NCI-H187 (cell line): ENCODE measurements around the gene MCAT.

Experiments used
- DNase-seq, 2 experiments: peaks; one replicate each; lab custom pipeline; 2025; lab: John Stamatoyannopoulos, UW

Gene MCAT

DNA sequence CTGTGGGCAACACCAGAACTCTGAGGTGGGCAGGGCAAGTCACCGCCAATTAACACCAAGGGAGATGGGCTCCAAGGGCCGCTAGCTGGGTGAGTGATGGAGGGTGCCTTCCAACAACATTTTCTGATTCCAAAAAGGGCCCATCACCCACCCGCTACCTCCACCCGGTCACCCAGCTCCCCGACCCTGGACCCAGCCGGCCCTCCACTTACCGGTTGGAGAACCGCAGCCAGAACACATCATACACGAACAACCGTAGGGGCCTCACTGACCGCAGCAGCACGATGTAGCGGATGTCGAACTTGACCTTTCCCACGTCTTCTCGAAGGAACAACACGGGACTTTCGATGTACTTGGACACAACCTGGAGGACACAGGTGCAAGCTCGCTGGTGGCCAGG lies 29.0 kb upstream of the MCAT start:
- no peak for DNase-seq

DNA sequence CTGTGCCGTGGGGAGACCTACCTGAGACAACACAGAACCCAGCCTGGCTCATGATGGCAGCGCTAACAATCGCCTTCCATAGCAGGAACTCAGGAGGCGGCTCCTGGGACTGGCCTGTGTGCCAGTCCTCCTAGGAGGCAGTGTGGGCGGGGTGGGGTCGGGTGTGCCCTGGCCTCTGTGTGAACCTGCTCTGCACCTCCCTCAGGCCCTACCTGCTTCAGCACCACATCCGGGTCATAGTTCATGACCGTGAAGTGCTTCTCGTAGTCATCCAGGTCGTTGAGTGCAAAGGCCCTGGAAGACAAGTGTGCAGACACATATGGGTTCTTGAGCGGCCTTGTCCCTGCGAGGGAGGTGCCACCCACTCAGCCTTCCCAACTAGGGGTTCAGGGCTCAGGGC lies 28.4 kb upstream of the MCAT start:
- no peak for DNase-seq

DNA sequence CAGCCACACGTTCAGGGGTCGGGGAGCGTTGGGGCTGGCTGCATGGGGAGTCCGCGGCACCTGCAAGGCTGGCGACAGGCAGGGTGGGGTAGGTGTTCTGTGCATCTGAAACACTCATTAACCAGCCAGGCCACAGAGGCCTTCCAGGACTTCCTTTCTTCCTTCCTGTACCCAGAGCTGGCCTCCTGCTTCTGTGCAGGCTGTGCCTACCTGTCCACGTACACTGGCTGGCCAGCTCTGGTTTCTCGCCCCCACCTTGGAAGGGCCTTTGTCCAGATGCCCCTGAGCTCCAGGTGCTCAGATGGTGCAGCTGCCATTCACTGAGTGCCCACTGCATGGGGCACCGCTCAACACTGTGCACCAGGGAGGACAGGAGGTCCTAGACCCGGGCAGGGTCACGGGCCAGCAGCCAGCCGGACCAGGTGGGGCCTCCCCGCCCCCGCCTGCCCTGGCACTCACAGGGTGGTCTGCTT lies 27.9 kb upstream of the MCAT start:
- DNase-seq = no peak

DNA sequence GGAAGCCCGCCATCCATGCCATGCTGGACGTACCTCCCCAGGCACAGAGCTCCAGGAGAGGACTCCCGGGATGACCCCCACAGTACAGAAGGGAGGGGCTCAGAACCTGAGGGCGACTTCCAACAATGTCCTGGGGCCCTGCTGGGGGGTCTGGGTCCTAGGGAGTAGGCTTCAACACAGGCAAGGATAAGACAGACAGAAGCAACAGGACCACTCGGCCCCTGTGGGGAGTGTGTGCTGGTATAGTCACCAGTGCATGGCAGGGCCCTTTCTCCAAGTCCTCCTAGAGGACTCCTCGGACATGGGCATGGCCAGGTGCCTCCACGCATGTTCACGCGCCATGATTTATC lies 26.9 kb upstream of the MCAT start:
- no peak for DNase-seq

DNA sequence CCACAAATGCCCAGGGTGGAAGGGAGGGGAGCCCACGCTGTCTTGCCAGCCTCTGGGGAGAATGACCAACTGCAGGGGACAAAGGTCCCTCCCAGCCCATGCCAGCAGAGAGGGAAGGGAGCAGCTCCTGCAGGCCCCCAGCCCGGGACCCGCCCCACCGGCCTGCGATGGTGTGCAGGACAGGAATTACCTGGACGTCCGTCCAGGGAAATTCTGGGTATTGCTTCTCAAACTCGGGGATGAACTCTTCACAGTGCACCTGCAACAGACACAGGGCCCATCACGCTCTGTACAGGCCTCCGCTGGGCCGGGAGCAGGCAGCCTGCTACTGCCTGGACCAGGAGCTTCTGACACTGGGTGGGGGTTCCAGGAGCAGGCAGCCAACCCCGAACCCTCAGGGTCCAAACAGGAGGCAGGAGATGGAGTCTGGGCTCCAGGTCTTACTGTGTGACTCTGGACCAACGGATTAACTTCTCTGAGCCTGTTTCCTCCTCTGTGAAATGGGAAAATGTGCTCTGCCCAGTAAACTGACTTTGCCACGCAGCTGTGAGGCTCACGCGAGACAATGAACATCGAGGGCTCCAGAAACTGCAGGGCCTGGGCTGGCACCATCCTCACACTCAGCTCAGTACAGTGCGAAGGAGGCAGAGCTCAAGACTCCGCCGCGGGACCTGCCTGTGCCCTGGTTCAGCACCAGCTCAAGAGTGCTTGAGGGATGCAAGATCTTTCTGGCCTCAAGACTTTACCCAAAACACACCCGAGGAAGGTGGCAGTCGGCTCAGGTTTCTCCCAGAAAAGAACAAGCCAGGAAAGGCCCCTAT lies 26.3 kb upstream of the MCAT start:
- DNase-seq = no peak

DNA sequence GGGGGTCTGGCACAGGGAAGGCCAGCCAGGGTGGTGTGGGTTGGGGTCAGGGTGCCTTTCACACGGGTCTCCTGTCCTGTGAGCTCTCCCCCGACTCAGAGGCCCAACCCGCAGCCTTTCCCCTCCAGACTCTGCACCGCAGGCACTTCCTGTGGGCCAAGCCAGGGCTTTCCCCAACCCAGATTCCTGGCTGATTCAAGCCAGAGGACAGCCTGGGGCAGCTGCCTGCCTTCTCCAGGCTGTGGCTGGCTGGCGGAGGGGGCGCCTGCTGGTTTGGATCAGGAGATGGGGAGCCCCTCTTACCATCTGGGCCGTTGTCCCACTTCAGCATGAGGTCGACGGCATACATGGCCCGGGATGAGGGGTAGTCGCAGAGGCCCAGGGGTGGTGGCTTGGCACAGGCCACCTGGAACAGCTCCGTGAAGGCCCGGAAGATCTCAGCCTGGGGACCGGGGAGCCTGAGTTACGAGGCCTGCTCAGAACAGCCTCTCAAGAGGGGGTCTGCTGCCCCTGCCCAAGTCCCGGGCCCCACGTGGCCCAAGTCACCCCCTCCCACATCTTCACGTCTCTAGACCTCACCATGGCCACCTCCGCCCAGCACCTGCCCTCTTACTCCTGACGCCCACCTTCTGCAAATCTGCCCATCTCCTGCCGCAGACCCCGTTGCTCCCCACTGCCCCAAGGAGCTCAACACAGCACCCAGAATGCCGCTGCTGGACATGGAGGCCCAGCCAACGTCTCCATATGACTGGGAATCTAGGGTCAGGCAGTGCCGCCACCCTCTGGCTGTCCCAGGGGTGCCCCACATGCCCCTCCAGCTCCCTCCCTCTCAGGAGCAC lies 25.5 kb upstream of the MCAT start:
- no peak for DNase-seq

DNA sequence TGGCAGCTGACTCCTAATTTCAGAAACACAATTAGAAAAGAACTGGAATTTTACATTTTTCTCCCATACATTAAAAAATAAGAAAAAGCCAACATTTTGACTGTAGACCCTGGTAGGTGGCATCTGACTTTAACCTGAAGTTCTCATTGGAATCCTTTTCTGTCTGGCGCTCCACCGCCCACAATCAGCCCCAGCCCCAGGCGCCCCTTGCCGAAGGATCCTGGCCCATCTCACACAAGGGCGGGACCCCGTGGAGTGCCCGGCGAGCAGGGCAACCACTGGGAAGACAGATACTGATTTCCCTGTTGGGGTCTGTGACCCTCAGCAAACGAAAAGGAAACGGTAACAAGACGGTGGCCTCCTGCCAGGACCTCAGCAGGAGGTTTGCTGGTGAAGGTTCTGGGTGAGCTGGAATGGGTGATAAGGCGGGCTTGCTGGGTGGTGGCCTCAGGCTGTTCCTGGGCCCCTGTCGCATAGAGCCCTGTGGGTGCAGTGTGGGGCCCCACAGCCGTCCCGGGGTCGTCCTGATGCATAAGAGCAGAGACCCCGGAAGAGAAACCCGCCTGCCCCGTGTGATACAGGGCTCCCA lies 23.9 kb upstream of the MCAT start:
- no peak for DNase-seq

DNA sequence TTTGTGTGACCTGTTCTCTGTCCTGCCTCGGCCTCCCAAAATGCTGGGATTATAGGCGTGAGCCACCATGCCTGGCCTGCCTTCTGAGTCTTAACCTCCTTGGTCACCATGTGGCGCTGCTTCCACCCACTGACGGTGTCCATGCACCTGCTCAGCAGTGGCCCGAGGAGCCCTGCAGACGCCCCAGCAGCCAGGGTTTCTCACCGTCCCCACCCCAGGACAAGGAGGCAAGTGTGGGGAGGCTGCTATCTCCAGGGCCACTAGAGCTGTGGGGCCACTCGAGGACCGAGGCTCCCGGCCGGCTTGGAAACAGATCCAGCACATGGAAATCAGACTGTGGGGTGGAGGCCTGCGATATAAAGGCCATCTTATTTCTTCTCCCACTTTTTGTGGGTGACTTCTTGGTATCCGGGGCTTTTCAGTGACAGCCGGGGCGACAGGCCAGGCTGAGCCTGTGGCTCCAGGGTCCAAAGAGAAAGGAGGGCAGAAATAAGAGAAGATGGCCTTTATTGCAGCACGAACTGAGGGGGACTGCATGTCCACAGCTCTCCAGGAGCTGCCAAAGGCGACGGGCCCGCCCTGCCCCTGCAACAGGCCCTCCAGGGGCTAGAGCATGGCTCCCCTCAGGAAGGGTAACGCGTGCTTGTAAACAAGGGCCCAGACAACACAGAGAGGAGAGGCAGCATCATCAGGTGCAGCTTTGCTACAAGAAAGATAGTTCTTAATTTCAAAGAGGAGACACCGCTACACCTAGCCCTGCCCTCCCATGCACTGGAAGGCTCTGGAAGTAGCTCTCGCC lies 23.1 kb upstream of the MCAT start:
- DNase-seq = no peak

DNA sequence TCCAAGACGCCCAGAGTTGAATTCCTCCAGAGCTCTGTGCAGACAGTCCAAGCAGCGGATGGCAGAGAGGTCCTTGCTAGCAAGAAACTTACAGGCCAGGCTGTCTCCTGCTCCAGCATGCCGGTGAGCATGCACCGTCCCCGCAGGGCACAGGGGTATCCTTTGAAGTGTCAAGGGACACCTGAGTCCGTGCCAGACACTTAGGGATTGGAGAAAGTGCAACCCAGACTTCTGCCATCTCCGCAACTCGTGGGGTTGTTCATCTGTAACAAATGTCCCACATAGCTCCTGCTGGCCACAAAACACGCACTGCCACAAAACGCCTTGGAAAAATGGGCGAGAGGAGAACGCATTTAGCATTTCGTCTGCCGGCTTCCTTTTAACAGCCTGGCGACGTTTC lies 21.4 kb upstream of the MCAT start:
- no peak for DNase-seq

DNA sequence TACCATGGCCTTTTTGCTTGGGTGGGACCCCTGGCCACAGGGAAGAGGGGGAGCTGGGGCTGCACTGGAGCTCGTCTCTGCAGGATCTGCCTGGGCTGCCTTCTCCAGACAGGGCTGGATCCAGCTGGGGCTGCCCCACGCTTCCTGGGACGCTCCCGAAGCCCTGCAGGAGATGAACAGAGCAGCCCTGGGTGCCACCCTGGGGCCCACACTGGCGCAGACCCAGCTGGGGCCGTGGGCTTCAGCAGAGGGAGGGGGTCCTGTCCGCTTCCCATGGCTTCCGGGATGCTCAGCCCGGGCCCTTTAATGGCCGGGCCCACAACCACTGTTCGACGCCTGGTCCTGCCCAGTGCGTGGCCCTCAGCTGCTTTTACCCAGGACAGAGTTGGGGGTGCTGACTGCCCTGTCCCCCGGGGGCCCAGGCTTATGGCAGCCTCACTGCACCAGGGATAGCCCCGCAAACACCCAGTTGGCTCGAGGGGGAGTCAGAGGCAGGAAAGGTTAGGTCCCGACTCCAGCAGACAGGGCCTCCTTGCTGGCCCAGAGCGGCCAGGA lies 20.1 kb upstream of the MCAT start:
- no peak for DNase-seq

DNA sequence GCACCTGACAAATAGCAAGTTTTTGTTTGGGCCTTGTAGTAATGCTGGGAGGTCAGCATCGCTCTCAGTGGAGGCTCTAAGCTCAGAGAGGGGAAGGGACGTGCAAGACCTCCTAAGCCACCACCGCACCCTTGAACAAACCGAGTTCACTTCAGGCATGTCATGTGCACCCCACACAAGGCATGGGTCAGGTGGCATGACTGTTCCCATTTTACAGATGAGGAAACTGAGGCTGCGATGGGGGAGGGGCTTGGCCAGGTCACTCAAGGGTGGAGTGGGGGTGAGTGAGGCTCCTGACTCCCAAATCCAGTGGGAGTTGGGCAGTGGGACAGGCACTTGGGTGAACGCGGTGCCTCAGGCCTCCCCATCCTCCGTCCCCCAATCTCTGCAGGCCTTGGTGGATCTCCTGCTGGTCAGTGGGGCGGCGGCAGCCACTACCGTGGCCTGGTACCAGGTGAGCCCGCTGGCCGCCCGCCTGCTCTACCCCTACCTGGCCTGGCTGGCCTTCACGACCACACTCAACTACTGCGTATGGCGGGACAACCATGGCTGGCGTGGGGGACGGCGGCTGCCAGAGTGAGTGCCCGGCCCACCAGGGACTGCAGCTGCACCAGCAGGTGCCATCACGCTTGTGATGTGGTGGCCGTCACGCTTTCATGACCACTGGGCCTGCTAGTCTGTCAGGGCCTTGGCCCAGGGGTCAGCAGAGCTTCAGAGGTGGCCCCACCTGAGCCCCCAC lies 19.4 kb upstream of the MCAT start:
- no peak for DNase-seq

DNA sequence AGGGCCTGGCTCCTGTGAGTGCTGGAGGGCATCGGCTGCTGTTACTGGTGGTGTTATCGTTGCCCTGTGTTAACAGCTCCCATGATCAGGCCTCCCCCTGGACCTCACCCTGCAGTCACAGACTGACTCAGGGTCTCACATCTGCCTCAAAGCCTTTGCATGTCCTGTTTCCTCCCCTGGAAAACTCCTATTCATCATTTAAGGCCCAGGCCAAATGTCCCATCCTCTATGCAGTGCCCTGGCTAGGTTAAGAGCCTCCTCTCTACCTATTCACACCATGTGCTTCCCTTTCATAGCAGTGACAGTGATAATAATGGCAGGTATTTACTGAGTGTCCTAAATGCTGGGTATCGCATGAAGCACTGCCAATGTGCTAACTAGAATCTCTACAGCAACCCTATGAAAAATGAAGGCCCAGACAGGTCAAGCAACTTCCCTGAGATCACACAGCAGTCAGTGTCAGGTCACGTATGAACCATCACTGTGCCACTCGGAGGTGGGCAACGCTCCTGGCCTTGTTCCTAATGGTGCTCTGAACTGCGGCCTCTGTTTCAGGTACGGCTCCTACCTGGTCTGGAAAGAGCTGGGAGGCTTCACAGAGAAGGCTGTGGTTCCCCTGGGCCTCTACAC lies 17.4 kb upstream of the MCAT start:
- no peak for DNase-seq

DNA sequence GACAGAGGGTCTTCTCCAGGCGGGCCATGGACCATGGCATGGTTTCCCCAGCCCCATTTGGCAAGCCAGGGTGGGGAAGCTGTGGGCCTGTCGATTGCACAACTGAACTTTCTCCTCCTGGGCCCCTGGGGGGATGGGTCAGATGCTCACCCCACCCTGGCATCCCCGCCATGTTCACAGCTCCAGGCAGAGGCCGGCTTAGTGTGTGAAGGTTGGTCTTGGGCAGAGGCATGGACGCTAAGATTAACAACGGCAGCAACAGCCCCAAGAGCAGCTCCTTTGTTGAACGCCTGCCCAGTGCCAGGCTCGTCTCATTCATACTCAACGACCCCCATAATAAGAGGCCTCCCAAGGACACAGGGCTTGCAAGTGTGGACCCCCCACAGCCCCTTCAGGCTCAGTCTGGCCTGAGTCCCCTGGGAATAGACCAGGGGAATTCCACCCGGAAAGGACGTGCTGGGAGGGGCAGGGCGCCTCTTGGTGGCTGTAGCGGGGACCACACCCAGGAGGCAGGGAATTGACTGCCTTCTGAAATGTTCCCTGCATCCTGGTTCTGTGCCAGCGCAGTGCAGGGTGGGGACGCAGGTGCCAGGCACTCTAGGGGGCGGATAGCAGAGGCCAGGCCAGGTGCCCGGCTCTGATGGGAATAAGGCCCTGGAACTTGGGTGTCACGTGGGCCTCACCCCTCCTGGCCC lies 16.4 kb upstream of the MCAT start:
- no peak for DNase-seq

DNA sequence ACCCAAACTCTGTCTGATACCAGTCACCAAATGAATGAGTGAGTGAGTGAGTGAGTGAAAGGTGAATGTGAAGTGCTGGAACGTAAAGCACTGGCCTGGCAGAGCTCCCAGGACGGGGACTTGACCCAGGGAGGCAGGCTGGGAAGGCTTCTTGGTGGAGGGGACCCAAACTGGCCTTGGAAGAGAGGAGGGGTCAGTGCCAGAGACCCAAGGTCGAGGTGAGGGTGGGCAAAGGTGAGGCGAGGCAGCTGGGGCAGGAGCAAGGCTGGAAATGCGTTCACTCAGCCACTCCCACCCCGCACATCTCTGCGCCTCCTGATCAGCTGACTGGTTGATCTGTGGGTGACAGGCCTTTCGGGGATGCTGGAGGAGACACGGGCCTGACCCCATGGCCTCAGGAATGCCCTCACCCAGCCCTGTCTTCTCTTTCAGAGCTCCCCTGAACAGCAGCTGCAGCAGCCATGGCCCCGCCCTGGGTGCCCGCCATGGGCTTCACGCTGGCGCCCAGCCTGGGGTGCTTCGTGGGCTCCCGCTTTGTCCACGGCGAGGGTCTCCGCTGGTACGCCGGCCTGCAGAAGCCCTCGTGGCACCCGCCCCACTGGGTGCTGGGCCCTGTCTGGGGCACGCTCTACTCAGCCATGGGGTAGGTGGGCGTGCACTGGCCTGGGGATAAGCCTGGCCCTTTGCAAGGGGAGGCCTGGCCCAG lies 15.7 kb upstream of the MCAT start:
- no peak for DNase-seq

DNA sequence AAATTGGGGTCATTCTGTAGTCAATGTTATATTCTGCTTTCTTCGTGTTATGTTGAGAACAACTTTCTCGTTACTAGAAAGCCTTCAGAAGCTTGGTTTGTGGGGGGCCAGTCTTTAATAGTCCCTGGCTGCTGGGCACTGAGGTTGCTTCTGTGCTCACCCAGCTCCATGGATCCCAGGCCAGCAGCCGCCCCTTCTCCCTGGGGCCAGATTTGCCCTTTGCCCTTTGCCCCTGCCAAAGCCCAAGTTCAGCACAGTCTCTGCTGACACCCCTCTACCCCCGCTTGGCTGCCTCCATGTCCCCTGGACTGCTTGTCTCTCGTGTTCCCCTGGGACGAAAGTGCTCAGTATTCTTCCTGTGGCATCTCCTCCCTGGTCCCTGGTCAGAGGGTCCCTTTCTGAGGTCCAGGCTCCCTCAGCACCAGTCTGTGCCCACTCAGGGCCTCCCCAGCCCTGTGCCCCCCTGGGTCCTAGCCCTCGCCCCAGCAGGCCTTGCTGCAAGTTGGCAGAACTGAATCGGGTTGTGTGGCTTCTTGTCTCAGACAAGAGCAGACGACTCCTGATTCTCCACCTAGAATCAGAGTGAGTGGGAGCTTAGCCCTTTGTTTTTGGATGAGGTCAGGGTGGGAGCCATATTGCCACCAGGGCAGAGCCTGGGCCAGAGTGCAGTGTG lies 14.8 kb upstream of the MCAT start:
- DNase-seq = no peak

DNA sequence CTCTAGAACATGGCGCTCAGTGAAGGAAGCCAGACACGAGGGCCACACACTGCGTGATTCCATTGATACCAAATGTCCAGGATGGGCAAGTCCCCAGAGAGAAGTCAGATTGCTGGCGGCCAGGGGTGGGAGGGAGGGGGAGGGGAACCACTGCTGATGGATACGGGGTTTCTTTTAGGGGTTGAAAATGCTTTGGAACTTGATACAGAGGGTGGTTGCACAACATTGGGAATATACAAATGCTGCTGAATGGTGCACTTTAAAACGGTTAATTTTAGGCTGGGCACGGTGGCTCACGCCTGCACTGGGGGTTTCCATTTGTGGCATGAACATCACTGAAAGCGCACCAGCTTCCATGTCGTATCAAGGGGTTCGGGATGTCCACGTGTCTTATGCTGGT lies 13.2 kb upstream of the MCAT start:
- no peak for DNase-seq

DNA sequence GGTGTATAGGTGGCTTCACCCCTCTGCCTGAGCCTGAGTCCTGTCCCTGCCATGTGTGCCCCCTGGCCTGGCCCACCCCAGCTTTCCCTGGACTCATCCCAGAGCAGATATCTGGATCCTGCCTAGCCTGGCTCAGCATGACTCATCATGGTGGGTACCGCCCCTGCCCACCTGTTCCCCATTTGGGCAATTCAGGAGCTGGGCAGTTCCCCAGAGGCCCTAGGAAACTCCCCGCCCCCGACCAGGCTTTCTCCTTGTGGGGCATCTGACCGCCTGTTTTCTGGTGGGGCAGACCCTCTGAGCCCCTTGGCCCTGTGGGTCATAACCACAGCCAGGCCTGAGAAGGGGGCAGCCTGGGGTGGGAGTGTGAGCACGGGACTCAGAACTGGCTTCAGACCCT lies 12.6 kb upstream of the MCAT start:
- no peak for DNase-seq

DNA sequence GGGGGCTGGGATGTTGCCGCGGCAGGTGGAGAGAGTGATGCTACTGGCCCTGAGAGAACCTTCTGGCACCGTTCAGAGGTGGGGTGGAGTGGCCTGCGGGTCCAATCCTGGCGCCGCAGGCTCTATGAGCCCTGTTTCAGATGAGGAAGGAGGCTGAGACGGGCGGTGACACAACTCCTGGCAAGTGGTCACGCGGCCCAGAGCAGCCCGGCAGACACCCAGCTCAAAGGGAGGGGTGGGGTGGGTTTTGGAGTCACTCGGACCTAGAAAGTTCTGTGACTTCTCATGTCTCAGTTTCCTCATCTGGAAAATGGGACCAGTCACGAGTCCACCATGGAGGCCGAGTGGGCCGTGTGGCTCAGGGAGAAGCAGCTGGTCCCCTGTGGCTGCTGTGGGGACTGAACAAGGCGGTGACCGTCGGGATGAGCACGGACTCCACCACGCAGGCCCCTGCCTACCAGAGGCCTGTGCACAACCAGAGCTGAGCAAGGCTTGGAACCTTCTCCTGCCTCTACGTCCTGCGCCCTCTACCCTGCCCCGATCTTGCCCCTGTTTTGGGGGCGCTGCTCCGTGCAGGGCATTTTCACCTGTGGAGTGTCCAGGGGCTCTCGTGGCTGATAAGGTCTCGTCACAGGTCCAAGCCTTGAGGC lies 11.8 kb upstream of the MCAT start:
- no peak for DNase-seq
